Forelimb muscle (tissue), 1 donor: ENCODE measurements around the gene DLL1. TPM values are rescaled to one million over a fixed set of nuclear protein-coding genes. Genes with fewer than 3 reads are reported as not detected.
"Not testable (repeated sequence)": the region's sequence is repeated elsewhere in the genome, so short reads cannot be mapped to it uniquely, and the experiment has no call there.

ENCODE experiments used
- DNase-seq: peaks from one replicate; pipeline ENCODE4 v3.0.0-alpha.2; 2013; ENCODE audit warnings: low read depth
- polyA plus RNA-seq: library from polyadenylated mRNA; unstranded; fragments of 120-200 nt; gene quantifications from one replicate; pipeline ENCODE4 v1.2.1, GENCODE V29; 2013; ENCODE audit not compliant: insufficient read length

DLL1 gene
- polyA plus RNA-seq, 1 donor, result 17.1 TPM

DNA sequence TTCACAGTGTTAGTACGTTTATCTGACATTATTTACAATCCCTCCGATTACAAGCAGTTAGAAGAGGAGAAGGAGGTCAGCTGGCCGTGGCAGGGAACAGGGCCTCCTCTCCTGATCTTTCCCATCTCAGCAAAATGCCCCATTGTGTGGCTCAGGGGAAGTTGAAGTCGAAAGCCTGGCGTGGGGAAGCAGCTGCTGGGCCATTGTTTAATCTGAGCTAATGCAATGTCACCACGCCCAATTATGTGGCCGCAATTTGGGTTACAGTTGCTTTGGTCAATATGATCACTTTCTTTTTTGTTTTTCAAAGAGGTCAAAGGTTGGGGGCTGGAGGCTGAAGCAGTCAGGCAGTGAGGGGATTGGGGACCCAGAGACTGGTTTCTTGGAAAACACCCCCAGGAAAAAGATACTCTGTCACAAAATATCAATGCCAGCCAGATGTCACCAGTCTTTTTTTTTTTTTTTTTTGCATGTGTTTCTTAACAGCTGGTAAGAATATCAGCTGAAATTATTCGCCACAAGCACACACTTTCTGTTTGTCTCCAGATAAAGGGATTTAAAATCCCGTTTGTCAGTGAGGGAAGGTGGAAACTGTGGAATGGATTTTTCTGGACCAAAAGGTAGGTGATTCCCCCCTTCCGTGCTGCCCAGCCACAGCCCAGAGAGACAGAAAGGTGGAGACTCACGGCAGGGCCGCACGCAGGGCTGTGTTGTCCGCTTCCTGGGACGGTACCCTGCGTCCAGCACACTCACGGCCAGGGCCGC is 24.6 kb downstream of the DLL1 start:
- DNase-seq, result no peak

DNA sequence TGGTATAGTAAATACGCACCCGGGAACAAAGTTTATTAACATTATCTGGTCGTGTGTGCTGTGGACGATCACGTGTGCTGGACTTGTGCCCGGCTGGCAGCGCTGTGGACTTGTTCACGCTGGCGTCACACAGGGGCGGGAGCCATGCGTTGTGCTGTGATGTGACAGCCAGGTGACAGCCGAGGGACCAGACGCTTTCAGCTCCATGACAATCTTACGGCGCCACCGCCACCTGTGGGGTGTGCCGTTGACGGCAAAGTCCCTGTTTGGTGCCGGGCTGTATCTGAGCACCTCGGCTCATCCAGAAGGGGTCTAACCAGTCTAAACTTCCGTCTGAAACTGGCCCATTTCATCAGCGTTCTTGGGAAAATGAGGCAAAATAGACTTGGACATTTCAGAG is 25.2 kb downstream of the DLL1 start:
- DNase-seq, result no peak

DNA sequence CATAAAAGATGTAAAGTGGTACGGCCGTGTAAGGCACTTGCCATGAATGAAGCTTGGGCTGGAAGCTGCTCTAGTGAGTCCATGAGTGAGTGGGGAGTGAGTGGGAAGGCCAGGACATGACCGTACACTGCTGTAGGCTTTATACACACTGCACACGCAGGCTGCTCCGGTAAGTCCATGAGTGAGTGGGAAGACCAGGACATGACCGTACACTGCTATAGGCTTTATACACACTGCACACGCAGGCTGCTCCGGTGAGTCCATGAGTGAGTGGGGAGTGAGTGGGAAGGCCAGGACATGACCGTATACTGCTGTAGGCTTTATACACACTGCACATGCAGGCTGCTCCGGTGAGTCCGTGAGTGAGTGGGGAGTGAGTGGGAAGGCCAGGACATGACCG is 26.2 kb downstream of the DLL1 start:
- not testable (repeated sequence) for DNase-seq

DNA sequence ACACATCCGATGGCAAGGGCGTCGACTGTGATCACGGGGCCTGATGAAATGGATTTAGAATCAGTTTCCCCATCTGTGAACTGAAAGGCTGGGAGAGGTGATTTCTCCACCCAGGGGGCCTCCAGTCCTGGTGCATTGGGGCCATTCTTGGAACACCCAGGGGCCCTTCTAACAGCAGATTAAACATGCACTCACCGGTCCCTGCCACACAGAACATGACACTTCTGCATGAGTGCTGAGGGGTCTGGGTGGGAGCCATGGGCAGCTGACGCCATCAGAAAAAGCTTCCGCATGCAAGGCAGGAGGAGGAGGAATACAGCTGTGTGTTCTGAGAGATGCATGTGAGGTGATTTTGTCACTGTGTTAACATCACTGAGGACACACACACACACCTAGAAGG is 26.8 kb downstream of the DLL1 start:
- no peak for DNase-seq

DNA sequence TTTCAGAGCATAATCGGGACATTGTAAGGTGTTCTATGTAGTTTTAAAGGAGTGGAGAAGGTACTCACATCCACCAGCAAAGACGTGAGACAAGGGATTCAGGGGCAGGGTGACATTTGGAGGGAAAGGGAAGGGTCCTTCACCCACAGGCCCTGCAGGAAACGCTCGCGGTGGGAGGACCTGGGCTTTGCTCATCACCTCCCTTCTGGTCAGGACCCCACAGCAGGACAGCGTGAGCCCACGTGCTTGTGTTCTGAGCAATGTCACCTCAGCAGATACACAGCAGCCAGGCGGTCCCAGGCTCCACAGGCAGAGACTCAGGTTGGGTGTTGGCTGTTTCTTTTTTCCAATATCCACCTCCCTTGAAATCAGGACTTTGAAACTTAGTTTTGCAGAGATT is 27.5 kb downstream of the DLL1 start:
- no peak for DNase-seq

DNA sequence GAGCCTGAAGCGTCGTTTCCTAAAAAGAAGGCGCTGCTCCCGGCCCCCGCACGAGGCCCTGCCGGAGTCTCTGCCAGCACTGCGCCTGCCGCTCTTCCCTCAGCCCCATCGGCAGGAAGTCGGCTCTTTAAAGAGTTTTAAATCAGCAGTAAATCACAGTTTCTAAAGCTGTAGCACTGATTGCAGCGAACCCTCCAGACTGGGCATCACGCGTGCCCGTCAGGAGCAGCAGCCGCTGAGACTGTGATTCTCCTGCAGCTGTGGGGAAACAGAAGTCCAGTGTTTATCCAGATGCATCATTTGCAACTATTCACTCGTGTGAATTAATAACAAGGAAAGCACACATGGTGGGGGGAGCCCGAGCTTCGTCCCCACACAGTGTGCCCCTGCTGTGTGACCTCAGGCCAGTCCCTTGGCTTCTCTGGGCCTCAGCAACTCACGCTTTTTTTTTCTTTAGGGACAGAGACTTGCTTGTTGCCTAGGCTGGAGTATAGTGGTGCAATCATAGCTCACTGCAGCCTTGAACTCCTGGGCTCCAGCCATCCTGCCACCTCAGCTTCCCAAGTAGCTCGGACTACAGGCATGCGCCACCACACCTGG is 28.3 kb downstream of the DLL1 start:
- no peak for DNase-seq

DNA sequence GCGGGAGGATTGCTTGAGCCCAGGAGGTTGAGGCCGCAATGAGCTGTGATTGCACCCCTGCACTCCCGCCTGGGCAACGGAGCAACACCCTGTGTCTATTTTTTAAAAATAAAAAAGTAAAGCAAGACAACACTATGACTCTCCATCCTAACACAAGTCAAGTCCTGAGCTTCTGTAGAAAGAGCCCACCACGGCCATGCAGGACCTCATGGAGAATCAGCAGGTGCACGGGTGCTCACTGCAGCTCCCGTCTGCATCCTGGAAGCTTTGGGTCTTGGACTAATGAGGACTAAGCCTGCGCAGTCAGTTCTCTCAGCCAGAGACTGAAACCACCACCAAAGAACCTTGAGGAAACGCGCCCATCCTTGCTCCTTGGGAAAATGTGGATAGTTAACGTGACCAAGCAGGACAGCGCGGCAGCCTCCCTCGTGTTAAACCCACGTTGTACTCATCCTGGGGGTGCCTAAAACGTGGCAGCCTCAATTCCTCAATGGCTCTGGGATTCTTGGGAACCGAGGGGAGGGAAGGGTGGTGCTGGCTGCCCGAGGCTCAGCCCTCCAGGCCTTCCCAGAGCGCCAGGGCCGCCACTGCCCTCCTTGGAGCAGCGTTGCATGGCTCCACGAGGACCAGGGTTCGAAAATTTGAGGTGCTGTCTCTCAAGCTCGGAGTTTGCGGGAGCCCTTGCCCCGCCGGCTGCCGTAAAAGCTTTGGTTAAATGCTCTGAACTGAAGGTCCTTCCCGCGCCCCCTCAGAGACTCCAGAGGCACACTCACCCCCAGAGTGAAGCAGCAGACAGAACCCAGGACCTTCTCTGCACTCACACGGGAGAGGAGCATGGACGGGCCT is 29.0 kb downstream of the DLL1 start:
- DNase-seq, result no peak

DNA sequence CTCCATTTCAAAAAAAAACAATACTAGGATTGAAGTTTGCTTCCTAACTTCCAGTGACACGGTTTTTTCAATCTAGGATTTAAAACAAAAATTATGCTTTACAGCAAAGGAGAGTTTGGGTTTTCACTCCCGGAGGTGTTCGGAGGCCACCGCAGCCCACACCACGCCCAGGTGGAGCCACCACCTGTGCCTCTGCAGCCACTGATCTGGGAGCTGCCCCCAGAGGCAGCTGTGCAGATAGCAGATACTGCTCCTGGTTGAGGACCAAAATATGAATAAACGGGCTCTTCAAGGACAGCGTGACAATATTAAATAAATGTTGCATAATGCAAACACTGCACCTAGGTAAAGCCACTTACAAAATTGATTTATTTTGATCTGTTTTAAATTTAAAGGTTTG is 30.2 kb downstream of the DLL1 start:
- DNase-seq, result no peak

DNA sequence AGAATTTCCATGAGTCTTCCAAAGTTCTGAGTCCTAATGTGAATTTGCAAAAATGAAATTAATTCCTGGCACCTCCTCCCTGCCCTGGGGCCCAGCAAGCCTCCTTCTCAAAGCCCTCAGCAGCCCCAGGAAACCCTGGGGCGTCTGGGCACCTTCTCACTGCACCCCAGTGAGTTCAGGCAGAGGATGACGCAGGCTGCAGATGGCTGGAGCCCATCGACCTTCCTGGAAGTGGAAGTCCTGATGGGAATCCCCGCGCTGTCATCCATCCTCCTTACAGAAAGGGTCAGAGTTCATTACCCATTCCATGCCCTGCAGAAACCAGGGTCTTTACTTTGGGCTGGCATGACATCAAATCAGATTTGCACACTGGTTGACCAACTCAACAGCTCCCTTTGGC is 31.6 kb downstream of the DLL1 start:
- no peak for DNase-seq

DNA sequence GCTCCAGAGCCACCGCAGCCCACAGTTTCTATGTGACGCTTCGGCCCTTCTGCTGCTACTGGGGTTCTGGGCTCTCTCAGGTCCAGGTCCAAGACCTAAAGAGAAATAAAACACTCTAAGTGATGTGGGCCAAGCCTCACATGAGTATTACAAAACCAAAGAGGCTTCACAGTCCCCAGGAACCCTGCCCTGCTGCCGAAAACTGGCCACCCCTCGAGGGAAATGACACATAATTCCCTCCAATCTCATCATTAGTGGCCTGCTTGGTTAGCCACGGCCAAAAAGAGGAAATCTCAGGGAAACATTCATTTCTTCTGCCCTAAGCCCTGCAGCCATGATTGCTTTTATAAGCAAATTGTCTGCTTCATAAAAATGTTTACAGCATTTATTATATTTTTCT is 32.5 kb downstream of the DLL1 start:
- no peak for DNase-seq

DNA sequence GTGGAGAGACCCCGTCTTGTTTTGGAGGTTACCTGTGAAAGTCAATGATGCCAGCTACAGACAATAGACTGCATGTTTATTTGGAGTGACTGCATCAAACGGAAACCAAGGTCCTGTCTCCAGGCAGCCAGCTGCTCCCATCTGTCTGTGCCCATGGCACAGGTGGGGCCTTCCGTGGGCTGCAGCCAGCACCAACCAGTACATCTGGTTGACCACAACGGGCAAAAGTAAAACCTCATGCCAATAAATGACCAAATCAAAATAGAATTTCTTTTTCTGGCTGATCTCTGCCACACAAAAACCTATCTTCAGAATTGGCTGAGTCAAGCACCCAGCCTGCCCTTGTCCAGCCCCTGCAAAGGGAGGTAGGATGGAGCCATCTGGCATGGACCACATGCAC is 33.5 kb downstream of the DLL1 start:
- DNase-seq, result no peak

DNA sequence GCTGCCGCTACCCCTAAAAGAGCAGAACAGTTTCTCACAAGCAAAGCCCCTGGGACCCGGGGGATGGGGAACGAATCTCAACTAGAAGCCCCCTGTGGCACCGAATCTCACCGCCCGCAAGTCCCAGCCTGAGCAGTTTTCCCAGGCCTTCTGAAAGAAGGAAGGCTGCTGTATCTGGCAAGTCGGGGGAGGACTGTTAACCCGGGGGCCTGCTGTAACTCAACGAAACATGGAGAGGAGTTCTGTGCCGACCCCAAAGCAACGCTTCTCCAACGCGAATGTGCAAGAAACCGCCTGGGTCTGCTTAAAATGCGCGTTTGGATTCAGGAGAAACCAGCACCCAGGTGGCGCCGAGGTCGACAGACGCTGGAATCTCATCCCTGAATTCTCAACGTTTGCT is 34.2 kb downstream of the DLL1 start:
- DNase-seq, result no peak

DNA sequence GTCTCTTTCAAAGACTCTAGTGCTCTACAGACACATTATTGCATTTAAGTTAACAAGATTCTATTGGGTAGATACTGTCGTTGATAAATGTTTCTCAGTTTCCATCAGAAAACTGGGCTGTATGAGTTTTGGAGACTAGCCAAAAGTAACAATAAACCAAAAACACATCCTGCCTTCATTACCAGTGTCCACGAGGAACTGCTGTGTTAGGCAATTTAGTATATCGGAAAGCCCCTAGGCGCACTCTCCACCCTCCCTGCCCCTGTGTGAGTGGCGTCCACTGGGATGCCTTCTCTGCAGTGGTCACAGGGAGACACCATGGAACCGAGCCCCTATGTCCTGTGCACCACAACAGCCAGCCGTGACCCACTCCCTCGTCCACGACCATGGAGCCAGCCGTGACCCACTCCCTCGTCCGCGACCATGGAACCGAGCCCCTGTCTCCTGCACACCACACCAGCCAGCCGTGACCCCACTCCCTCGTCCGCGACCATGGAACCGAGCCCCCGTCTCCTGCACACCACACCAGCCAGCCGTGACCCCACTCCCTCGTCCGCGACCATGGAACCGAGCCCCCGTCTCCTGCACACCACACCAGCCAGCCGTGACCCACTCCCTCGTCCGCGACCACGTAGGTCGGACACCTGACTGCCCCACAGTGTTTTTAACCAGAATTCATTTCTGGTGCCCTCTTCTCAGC is 35.3 kb downstream of the DLL1 start:
- no peak for DNase-seq

DNA sequence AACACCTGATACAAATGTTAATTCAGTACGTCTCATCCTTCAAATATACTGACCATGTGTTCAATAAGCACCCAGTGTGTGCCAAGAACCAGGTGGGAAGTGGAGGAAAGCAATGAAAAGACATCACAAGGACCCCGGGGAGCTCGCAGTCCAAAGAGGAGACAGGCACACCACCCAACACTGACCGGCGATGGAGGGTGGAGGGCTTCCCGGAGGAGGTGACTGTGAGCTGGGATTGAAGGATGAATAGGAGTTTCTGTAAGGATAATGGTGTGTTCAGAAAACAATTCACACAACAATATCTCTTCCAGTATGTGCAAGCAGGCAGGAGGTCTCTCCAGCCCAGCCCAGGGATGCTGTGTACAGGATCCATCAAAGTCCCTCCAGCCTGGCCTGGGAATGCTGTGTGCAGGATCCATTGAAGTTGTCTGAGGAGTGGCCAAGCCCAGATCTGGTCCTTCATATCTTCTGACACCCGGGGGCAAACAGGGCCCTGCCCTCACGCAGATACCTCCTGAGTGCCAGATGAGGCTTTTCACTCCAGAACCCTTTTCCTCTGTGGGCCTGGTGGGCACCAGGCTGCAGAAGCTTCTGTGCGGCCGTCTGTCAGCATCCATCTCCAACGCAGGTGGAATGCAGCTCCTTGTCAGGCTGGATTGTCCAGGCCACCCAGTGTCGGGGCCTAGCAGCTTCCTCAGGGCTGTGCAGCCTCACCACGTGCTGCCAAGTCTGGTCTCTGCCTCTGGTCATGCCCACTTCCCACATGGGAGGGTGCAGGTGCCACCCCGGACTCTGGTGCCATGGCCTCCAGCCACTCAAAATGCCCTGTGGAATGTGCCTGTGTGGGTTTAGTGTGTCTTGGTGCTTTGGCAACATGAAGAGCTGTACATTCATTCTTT is 36.3 kb downstream of the DLL1 start:
- no peak for DNase-seq

DNA sequence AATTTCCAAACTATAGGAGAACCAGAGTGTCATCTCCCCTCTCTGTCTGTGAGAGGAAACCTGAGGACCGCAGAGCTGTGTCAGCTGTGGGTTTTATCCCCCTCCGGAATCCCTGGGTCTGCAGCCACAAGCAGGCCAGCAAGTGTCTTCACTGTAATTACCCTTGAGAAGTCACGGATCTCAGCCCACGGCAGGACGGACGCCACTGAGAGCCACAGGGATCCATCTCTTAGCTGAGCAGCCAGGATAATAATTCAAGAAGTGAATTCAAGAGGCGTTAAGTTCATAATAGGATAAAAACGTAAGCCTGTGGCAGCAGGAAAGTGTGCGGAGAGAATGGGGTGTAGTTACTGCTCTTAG is 37.0 kb downstream of the DLL1 start:
- no peak for DNase-seq

DNA sequence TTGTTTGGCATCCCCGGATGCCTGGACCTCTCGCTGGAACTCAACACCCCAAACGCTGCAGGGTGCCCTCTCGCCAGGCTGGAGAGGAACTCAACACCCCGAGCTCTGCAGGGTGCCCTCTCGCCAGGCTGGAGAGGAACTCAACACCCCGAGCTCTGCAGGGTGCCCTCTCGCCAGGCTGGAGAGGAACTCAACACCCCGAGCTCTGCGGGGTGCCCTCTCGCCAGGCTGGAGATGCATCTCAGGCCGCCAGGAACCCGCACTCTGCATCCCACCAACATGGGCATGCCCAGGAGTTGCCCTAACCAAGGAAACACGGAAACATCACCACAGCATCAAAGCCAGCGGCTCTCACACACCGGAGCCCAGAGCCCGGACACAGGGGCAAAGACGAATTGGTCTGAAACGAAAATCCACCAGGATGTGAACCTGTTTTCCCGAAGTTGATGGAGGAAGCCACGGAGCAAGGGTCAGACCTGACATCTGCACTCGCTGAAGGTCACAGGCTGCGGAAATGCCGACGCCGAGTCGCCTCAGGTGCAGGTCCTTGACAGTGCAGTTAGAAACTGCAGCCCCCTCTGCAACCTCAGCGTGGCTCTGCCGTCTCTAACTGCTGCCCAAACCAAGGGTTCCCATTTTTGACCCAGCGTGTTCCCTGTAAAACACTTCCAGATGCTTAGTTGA is 37.5 kb downstream of the DLL1 start:
- DNase-seq, result no peak

DNA sequence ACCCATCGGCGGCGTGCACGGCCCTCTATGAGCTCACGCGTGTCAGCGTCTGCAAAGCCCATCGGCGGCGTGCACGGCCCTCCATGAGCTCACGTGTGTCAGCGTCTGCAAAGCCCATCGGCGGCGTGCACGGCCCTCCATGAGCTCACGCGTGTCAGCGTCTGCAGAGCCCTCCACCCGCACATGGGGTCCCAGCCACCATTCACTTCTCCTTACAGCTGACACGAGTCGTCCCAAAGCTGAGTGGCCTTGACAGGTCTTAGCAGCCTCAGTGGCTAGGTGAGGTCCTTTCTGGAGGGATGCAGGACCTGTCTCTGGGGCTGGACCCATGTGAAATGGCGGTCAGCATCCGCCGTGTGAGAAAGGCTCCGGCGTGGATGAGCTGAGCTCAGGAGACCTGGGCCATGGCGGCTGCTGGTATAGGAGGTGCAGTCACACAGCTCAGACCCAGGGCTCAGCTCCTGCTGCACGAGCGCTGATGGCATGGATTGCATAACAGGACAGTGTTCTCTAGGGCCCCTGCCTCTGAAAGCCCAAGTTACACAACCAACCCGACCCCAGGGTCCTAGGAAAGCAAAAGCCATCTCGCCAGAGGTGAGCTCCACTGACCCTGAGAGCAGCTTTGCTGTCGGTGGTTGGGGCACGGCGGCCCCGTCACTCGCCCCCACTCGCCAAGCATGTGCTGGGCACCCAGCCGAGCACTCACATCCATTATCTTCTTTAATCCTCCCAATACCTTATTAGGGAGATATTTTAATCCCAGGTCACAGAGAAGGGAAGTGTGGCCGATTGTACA is 38.9 kb downstream of the DLL1 start:
- DNase-seq, result no peak

DNA sequence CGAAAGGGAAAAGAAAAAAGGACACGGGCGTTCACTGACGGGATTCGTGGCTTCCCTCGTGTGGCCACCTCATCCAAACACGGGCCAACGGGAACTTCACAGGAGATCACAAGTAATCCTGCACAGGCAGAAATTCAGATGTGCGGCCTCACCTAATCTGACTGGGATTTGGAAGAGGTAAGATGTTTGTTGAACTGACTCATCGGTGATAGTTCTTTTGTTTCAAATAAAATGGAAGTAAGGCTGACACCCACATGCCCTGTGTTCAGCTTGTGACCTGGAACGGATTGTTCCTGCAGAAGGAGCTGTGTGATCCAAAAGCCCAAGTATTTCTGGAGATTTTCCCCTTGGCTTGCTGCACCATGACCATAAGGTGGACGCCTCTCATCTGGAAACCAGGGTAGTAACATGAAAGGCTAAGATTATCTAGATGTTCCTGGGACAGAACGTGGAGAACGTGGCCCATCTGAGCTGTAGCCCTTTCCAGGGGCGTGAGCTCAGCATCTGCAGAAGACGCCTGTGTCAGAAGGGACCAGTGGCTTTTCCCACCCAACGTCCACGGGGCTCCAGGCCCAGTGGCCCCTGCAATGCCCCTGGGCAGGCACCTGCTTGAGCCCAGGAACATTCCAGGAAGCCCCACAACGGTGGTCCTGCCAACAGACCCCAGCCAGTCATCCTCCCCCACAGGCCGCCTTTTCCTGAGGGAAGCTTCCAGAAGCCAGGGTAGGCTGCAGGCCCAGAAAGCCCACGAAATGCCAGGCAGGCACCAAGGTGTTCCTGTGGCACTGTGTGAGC is 39.7 kb downstream of the DLL1 start:
- DNase-seq, result no peak

DNA sequence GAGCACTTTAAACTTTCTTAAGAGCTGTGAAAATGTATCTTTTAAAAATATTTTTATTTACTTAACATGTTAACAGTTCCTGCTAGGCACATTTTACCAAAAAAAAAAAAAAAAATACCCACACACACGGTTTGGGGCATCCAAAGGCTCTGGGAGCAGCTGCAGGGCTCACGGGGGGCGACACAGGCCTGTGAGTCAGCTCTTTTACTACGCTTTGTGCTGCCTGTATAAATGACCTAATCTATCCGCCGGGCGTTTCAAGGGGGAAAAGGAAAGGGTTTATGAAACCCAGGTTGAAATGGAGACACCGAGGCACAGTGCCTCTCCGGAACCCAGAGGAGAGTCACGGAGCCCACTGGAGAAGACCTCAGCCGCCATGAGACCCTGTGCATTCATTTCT is 40.4 kb downstream of the DLL1 start:
- no peak for DNase-seq
